Uterus (tissue), 2 donors: Measurements from ENCODE around the gene WDR27.

ENCODE experiments used
- POLR2A ChIP-seq, 2 donors: fragments of 450-650 bp; IDR thresholded peaks; one replicate each; pipeline ENCODE4 v1.6.1; 2016; ENCODE audit warnings: antibody characterized with exemption in 2 of 2, mild to moderate bottlenecking in 1 of 2, moderate library complexity in 1 of 2
- TF ChIP-seq, protein P1 (sequence below), 4 experiments: fragments of 200-600 bp in 2 of 4; fragments of 450-650 bp in 2 of 4; sonication (generic) in 2 of 4; IDR thresholded peaks; one replicate each; pipeline ENCODE4 v1.5.1; 2016 to 2019; ENCODE audit warnings: antibody characterized with exemption in 4 of 4, mild to moderate bottlenecking in 2 of 4, moderate library complexity in 1 of 4

DNA sequence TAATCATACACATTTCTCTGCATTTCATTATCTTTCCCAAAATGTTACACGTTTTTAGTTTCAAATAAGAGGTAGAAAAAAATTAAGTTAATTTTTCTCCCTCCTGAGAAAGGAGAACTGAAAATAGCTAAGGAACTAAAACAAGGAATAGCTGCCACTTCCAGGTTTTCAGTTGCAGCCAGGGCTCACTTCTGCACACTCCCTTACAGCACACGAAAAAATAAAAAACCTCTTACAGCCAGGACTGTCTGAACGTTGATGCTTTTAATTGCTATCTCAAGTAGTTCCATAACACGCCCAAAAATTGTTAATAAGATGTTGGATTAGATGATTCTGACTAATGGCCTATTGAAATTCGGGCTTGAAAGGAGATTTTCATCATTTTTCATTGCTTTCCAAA lies 294.5 kb downstream of the WDR27 start:
- TF ChIP-seq, protein P1, sequence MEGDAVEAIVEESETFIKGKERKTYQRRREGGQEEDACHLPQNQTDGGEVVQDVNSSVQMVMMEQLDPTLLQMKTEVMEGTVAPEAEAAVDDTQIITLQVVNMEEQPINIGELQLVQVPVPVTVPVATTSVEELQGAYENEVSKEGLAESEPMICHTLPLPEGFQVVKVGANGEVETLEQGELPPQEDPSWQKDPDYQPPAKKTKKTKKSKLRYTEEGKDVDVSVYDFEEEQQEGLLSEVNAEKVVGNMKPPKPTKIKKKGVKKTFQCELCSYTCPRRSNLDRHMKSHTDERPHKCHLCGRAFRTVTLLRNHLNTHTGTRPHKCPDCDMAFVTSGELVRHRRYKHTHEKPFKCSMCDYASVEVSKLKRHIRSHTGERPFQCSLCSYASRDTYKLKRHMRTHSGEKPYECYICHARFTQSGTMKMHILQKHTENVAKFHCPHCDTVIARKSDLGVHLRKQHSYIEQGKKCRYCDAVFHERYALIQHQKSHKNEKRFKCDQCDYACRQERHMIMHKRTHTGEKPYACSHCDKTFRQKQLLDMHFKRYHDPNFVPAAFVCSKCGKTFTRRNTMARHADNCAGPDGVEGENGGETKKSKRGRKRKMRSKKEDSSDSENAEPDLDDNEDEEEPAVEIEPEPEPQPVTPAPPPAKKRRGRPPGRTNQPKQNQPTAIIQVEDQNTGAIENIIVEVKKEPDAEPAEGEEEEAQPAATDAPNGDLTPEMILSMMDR (IDR thresholded peaks at IDR 0.05) = no peak
- no peak for TF ChIP-seq POLR2A (IDR thresholded peaks at IDR 0.05)
